GM12878 (cell line): Measurements from ENCODE around the gene FOSB. TPM values are rescaled to one million over a fixed set of nuclear protein-coding genes. Genes with fewer than 3 reads are reported as not detected.

ENCODE experiments used
- ATAC-seq: fragments of 200-7000 bp; cut with Tn5 transposase; 3 replicates; pipeline ENCODE4 v1.9.1; 2020; ENCODE audit warnings: mild to moderate bottlenecking, moderate library complexity
- BruUV-seq: library from RNA; stranded (reverse); fragments of 400-500 nt; replicated peaks from 2 replicates; lab custom pipeline; 2021; lab: Mats Ljungman, UMichigan
- CTCF ChIA-PET: fragments of 300-600 bp; sonication (Branson Sonifier 250); formaldehyde crosslinking; extraction: SDS; loops from one replicate; lab custom pipeline; 2021; ENCODE audit warnings: inconsistent platforms; lab: Yijun Ruan, JAX
- POLR2A ChIA-PET: fragments of 350-600 bp; formaldehyde crosslinking; extraction: SDS; loops from one replicate; lab custom pipeline; 2021; ENCODE audit warnings: inconsistent platforms; lab: Charles Lee
- RAD21 ChIA-PET: fragments of 300-600 bp; sonication (Branson Sonifier 250); formaldehyde crosslinking; loops from one replicate; lab custom pipeline; 2023; ENCODE audit warnings: antibody characterized with exemption; ENCODE audit not compliant: unreplicated experiment; lab: Charles Lee
- SMC1A ChIA-PET: fragments of 300-600 bp; sonication (Branson Sonifier 250); formaldehyde crosslinking; loops from one replicate; lab custom pipeline; 2023; ENCODE audit not compliant: unreplicated experiment, uncharacterized antibody; lab: Charles Lee
- DNase-seq: peaks from one replicate; pipeline ENCODE4 v3.0.0-alpha.2; 2011; ENCODE audit warnings: low read depth, low spot score
- FAIRE-seq: peaks from 3 replicates; lab custom pipeline; 2011; peaks lifted over from hg19 to GRCh38; lab: Jason Lieb, UNC
- H2AFZ ChIP-seq: 2 replicates; pipeline ENCODE4 v1.6.0; 2011; ENCODE audit warnings: low read depth, low read length, control low read depth; ENCODE audit not compliant: control insufficient read depth
- H3K27ac ChIP-seq: 2 replicates; pipeline ENCODE4 v1.5.1; 2011; ENCODE audit warnings: control low read depth; ENCODE audit not compliant: control insufficient read depth, insufficient read depth
- H3K27me3 ChIP-seq, 2 experiments: replicated peaks in 1 of 2; 2 replicates each; pipeline versions ENCODE4 v1.6.0 to v1.6.1; 2011; ENCODE audit warnings: low read length in 1 of 2; ENCODE audit not compliant: control insufficient read depth in 2 of 2, insufficient read depth in 2 of 2
- H3K36me3 ChIP-seq, 2 experiments: 2 replicates each; pipeline ENCODE4 v1.5.1; 2011; ENCODE audit warnings: low read length in 1 of 2; ENCODE audit not compliant: control insufficient read depth in 2 of 2, insufficient read depth in 2 of 2
- H3K4me1 ChIP-seq: 2 replicates; pipeline ENCODE4 v1.6.1; 2011; ENCODE audit warnings: mild to moderate bottlenecking, low read length, moderate library complexity, mixed read lengths; ENCODE audit not compliant: control insufficient read depth, insufficient read depth
- H3K4me2 ChIP-seq: 2 replicates; pipeline ENCODE4 v1.6.0; 2011; ENCODE audit warnings: control low read depth; ENCODE audit not compliant: control insufficient read depth, insufficient read depth
- H3K4me3 ChIP-seq: fragments of 200-600 bp; sonication (generic); 2 replicates; pipeline ENCODE4 v1.5.1; 2016
- H3K79me2 ChIP-seq: 2 replicates; pipeline ENCODE4 v1.6.0; 2011; ENCODE audit warnings: low read length; ENCODE audit not compliant: control insufficient read depth, insufficient read depth
- H3K9ac ChIP-seq: 2 replicates; pipeline ENCODE4 v1.8.0; 2011; ENCODE audit warnings: low read length, control low read depth, mixed read lengths; ENCODE audit not compliant: control insufficient read depth, insufficient read depth
- H3K9me3 ChIP-seq: replicated peaks from 3 replicates; pipeline ENCODE4 v1.5.1; 2011; ENCODE audit warnings: mild to moderate bottlenecking, low read length; ENCODE audit not compliant: control insufficient read depth, insufficient read depth
- H4K20me1 ChIP-seq: 2 replicates; pipeline ENCODE4 v1.6.0; 2011; ENCODE audit not compliant: control insufficient read depth, insufficient read depth
- ASH2L ChIP-seq: fragments of 300-600, 200-600 bp; sonication (generic); IDR thresholded peaks from 2 replicates; pipeline ENCODE4 v1.6.1; 2017; ENCODE audit warnings: low read depth, mild to moderate bottlenecking, borderline replicate concordance
- BRCA1 ChIP-seq: IDR thresholded peaks from 2 replicates; pipeline ENCODE4 v1.6.1; 2011; ENCODE audit warnings: low read depth, low read length, improper control_type of control experiment
- CBFB ChIP-seq: IDR thresholded peaks from 2 replicates; pipeline ENCODE4 v1.6.1; 2016; ENCODE audit warnings: antibody characterized with exemption, low read depth
- CBX5 ChIP-seq: sonication (generic); IDR thresholded peaks from 2 replicates; pipeline ENCODE4 v1.6.1; 2016; ENCODE audit warnings: low read depth, moderate library complexity, mild to moderate bottlenecking, inconsistent platforms
- E4F1 ChIP-seq: fragments of 450-650 bp; IDR thresholded peaks from 2 replicates; pipeline ENCODE4 v1.6.1; 2018; ENCODE audit warnings: borderline replicate concordance, mild to moderate bottlenecking; ENCODE audit not compliant: partially characterized antibody
- FOXK2 ChIP-seq: fragments of 450-650 bp; IDR thresholded peaks from 2 replicates; pipeline ENCODE4 v1.6.1; 2017; ENCODE audit warnings: mild to moderate bottlenecking, moderate library complexity
- HSF1 ChIP-seq: fragments of 150-350 bp; IDR thresholded peaks from 2 replicates; pipeline ENCODE4 v1.6.1; 2014; ENCODE audit warnings: mild to moderate bottlenecking, low read depth, low read length
- NFIC ChIP-seq: IDR thresholded peaks from 2 replicates; pipeline ENCODE4 v1.6.1; 2012; ENCODE audit warnings: low read depth, mild to moderate bottlenecking, inconsistent platforms, low read length, moderate library complexity
- RB1 ChIP-seq: fragments of 450-650 bp; formaldehyde crosslinking; IDR thresholded peaks from 2 replicates; pipeline ENCODE4 v1.6.1; 2017; ENCODE audit warnings: mild to moderate bottlenecking, borderline replicate concordance
- RELB ChIP-seq: fragments of 450-650 bp; IDR thresholded peaks from 2 replicates; pipeline ENCODE4 v1.6.1; 2017; ENCODE audit warnings: low read depth, mild to moderate bottlenecking, moderate library complexity
- SPI1 ChIP-seq: IDR thresholded peaks from 2 replicates; pipeline ENCODE4 v1.6.1; 2011; ENCODE audit warnings: low read depth, mild to moderate bottlenecking, low read length, moderate library complexity, borderline replicate concordance; ENCODE audit not compliant: insufficient read depth
- SRF ChIP-seq, 2 experiments: IDR thresholded peaks; 2 replicates each; pipeline ENCODE4 v1.6.1; 2011; ENCODE audit warnings: low read depth in 2 of 2, low read length in 2 of 2, mild to moderate bottlenecking in 1 of 2, moderate library complexity in 1 of 2
- TBL1XR1 ChIP-seq: IDR thresholded peaks from 2 replicates; pipeline ENCODE4 v1.6.1; 2012; ENCODE audit warnings: low read depth, low read length, improper control_type of control experiment
- ZNF207 ChIP-seq: fragments of 450-650 bp; IDR thresholded peaks from 2 replicates; pipeline ENCODE4 v1.6.1; 2014; ENCODE audit warnings: antibody characterized with exemption, mild to moderate bottlenecking, borderline replicate concordance
- WGBS: methylation state at CpG from one replicate; pipeline ENCODE4 v1.1.6; 2016; ENCODE audit warnings: low lambda C conversion rate; ENCODE audit not compliant: insufficient replicate concordance, insufficient coverage; ENCODE audit errors: missing lambda C conversion rate; 5-methylcytosine and 5-hydroxymethylcytosine counted together
- in situ Hi-C: fragments of 300-500 bp; cut with MboI; formaldehyde crosslinking; loops from 9 replicates; pipeline ENCODE4 v1.14.3; 2018; ENCODE audit warnings: mixed read lengths
- intact Hi-C: fragments of 100-400 bp; cut with micrococcal nuclease; formaldehyde crosslinking; loops from one replicate; pipeline ENCODE4 v1.14.2; 2022; ENCODE audit not compliant: unreplicated experiment
- polyA plus RNA-seq, 11 experiments: library from polyadenylated mRNA; depleted of rRNA in 4 of 11; unstranded in 6 of 11; stranded (reverse) in 5 of 11; fragments of >200 nt; fragmentation: Nextera tagmentation in 4 of 11; fragmentation: Illumina TruSeq in 1 of 11; extraction: Ambion mirVana in 4 of 11; extraction: Trizol in 1 of 11; gene quantifications; 1 replicate in 1 of 11; 2 replicates in 10 of 11; pipeline versions ENCODE4 v1.2.1 to v1.2.3, GENCODE V29; 2011 to 2016; ENCODE audit warnings: inconsistent platforms in 2 of 11, missing spikeins in 2 of 11, low read depth in 1 of 11
- total RNA-seq, 4 experiments: library from RNA; depleted of rRNA in 3 of 4; stranded (reverse); fragments of >200 nt in 3 of 4; fragmentation: Illumina TruSeq in 1 of 4; extraction: Trizol in 1 of 4; gene quantifications; 2 replicates each; pipeline versions ENCODE4 v1.2.1 to v1.2.3, GENCODE V29; 2013 to 2021
- TF ChIP-seq, protein P1 (sequence below): IDR thresholded peaks from 2 replicates; pipeline ENCODE4 v1.6.1; 2011; ENCODE audit warnings: borderline replicate concordance, low read depth, mild to moderate bottlenecking, moderate library complexity, low read length; ENCODE audit not compliant: insufficient read depth, poor library complexity, severe bottlenecking

The FOSB gene
- total and polyA plus RNA-seq, 10 of the 15 experiments (the other 5 are each of a cell fraction or from before 2014, with no cell fraction given), result 0.06 to 0.56 (median 0.26) TPM

GRCh38 chr19:45515081-45515624 lies 47.4 kb downstream of the FOSB start:
- FAIRE-seq, result peak; percentile 81
- Histone ChIP-seq H3K27ac (peak overlapping the region; percentile 75), H3K9me3 (no peaks in the 10 kb centered on the region), H4K20me1 (no peaks in the 10 kb centered on the region), H3K4me3 (peak overlapping the region; percentile 32; the same call in 1 of the 2 replicates), H3K9ac (peak overlapping the region; percentile 25; the same call in 1 of the 2 replicates), H3K79me2 (peaks cover 65% of the 10 kb centered on the region), H3K36me3 (peaks cover 7 to 21% of the 10 kb centered on the region in 2 experiments), H3K27me3 (no peaks in the 10 kb centered on the region), H2AFZ (no peak overlapping the region), H3K4me2 (peak overlapping the region; percentile 84), H3K4me1 (peaks cover 39% of the 10 kb centered on the region)
- no TSS peak for BruUV-seq
- POLR2A ChIA-PET, result interaction anchor here (0.5 to 2.0 kb wide), 8 partner anchors 10 to 278 kb away, joined by 3 to 6 read pairs (median 3); partner anchors contain the start of genes DMWD, PPM1N and RTN2
- 15% methylated on average over 10 of the region's 10 CpGs for WGBS
- CTCF ChIA-PET, result interaction anchor here (0.7 to 2.6 kb wide), 12 partner anchors 10 to 128 kb away, joined by 3 to 18 read pairs (median 4); no protein-coding TSS in a partner anchor
- RAD21 ChIA-PET, result interaction anchor here (0.9 to 2.5 kb wide), 6 partner anchors 10 to 177 kb away, joined by 3 to 16 read pairs (median 5); partner anchors contain the start of genes EML2, QPCTL and SNRPD2
- intact Hi-C loops, result no loop called here
- SMC1A ChIA-PET, result interaction anchor here (0.6 to 2.9 kb wide), 6 partner anchors 10 to 127 kb away, joined by 3 to 8 read pairs (median 4); partner anchors contain the start of genes PPM1N and PPP1R13L
- ATAC-seq, result peak; percentile 69
- in situ Hi-C loops, result no loop called here
- DNase-seq, result peak; percentile 57
- TF ChIP-seq ASH2L, result no peak
- TF ChIP-seq HSF1, result no peak
- TF ChIP-seq BRCA1, result no peak
- peak in 1 of 2 experiments; percentile 41; a peak in 1 of 4 replicates for TF ChIP-seq SRF (IDR thresholded peaks at IDR 0.05; ENCODE audit: low read depth in 2 of 2, low read length in 2 of 2)
- TF ChIP-seq SPI1, result peak; percentile 81
- TF ChIP-seq CBFB, result 0 out of 2 replicates have a peak, but pooled peaks have one; percentile 23
- no peak for TF ChIP-seq ZNF207
- peak; percentile 85 for TF ChIP-seq RELB
- TF ChIP-seq E4F1, result no peak
- peak; percentile 70; the same call in 1 of the 2 replicates for TF ChIP-seq CBX5
- TF ChIP-seq FOXK2, result no peak
- peak; percentile 65 for TF ChIP-seq NFIC
- TF ChIP-seq RB1, result 0 out of 2 replicates have a peak, but pooled peaks have one; percentile 23
- TF ChIP-seq TBL1XR1, result 0 out of 2 replicates have a peak, but pooled peaks have one; percentile 25
- TF ChIP-seq, protein P1, sequence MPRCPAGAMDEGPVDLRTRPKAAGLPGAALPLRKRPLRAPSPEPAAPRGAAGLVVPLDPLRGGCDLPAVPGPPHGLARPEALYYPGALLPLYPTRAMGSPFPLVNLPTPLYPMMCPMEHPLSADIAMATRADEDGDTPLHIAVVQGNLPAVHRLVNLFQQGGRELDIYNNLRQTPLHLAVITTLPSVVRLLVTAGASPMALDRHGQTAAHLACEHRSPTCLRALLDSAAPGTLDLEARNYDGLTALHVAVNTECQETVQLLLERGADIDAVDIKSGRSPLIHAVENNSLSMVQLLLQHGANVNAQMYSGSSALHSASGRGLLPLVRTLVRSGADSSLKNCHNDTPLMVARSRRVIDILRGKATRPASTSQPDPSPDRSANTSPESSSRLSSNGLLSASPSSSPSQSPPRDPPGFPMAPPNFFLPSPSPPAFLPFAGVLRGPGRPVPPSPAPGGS, result peak; percentile 24
